Choroid plexus epithelial cell (primary cell): ENCODE data around the gene TRIP10.

Experiments used
- DNase-seq: peaks from one replicate; pipeline ENCODE4 v3.0.0-alpha.2; 2010; ENCODE audit warnings: low read depth
- H3K4me3 ChIP-seq: 2 replicates; pipeline ENCODE4 v1.5.1; 2011; ENCODE audit warnings: low read depth, mild to moderate bottlenecking, control low read depth, low read length, moderate library complexity
- CTCF ChIP-seq: conservative IDR thresholded peaks from 2 replicates; pipeline ENCODE4 v1.5.1; 2011; ENCODE audit warnings: low read depth, mild to moderate bottlenecking, control low read depth, inconsistent platforms, low read length, moderate library complexity

The TRIP10 gene

GRCh38 chr19:6737284-6737872 lies 2.1 kb upstream of the TRIP10 start, which contains the start of gene GPR108:
TSS of gene GPR108 (minus strand) at chr19:6737580. CDS start at chr19:6737576, 4 bp downstream.
- DNase-seq: peak; percentile 100
- H3K4me3 ChIP-seq: peak within 1 kb of the TSS; percentile 82
- TF ChIP-seq CTCF: no peak

- peak; percentile 78 for TF ChIP-seq CTCF
- DNase-seq: peak; percentile 92
- H3K4me3 ChIP-seq: no peak overlapping the region
Observed at GRCh38 chr19:6737873-6738786, 1.4 kb upstream of the TRIP10 start.

- TF ChIP-seq CTCF: no peak
- peak overlapping the region; percentile 50 for H3K4me3 ChIP-seq
- no peak for DNase-seq
Observed at GRCh38 chr19:6738787-6739389, 592 bp upstream of the TRIP10 start.

GRCh38 chr19:6739883-6740588 lies 556 bp downstream of the TRIP10 start:
- DNase-seq: no peak
- H3K4me3 ChIP-seq: peak overlapping the region; percentile 84
- TF ChIP-seq CTCF: no peak

- DNase-seq: no peak
- peak overlapping the region; percentile 84 for H3K4me3 ChIP-seq
- TF ChIP-seq CTCF: no peak
Observed at GRCh38 chr19:6740589-6741343, 1.3 kb downstream of the TRIP10 start.

- DNase-seq: no peak
- TF ChIP-seq CTCF: no peak
- H3K4me3 ChIP-seq: no peak overlapping the region
Observed at GRCh38 chr19:6743066-6743465, 3.6 kb downstream of the TRIP10 start.
